ENCODE results near the gene TBRG4. TPM values are rescaled to one million over a fixed set of nuclear protein-coding genes. Genes with fewer than 3 reads are reported as not detected.

The TBRG4 gene
- total RNA-seq, 4 donors from 2014 or later = 45.7 to 60.1 (median 53.7) TPM

DNA sequence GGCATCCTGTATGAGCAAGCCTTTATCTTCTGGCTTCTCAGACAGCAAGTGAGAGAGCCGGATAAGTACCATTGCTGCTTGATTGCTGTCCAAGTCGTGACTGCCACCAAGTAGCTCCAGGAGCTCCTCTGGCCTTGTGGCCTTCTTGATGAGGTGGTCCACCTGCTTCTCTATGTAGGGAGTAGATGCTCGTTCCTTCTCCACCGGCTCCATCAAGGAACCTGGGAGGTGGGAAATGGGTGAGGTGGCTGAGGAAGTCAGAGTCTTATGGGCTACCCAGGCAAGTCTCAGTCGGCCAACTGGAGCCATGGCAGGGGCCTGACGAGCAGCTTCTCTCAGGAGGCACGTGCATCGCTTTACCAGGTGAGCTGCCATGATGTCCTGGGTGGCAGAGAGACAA is 2.6 kb downstream of the TBRG4 start:
- no peak overlapping the region for H3K27ac ChIP-seq (replicated peaks in 1 of 4)
- no peak for TF ChIP-seq POLR2A (IDR thresholded peaks at IDR 0.05; ENCODE audit: low read depth)
- no peak for TF ChIP-seq CTCF (IDR thresholded peaks at IDR 0.05)
- TF ChIP-seq POLR2AphosphoS5 (IDR thresholded peaks at IDR 0.05) = no peak
- TF ChIP-seq EP300 (IDR thresholded peaks at IDR 0.05) = no peak
- H3K4me3 ChIP-seq = no peak overlapping the region
- intact Hi-C loops (cut with DNase I) = no loop called here
- H3K9me3 ChIP-seq = no peaks in the 10 kb centered on the region
- DNase-seq (ENCODE audit: extremely low spot score) = no peak
- no peaks in the 10 kb centered on the region for H3K27me3 ChIP-seq
- 88% methylated on average over 8 of the region's 8 CpGs for WGBS
- peaks cover 52 to 56% (median 53%) of the 10 kb centered on the region in 4 donors for H3K36me3 ChIP-seq
- H3K4me1 ChIP-seq = peaks cover 52 to 64% (median 57%) of the 10 kb centered on the region in 4 donors

- H3K36me3 ChIP-seq = peaks cover 67 to 71% (median 68%) of the 10 kb centered on the region in 4 donors
- no peak overlapping the region for H3K27ac ChIP-seq (replicated peaks in 1 of 4)
- H3K4me1 ChIP-seq = peaks cover 51 to 61% (median 54%) of the 10 kb centered on the region in 4 donors
- no peaks in the 10 kb centered on the region for H3K9me3 ChIP-seq
- no peak overlapping the region for H3K4me3 ChIP-seq
- 86% methylated on average over 3 of the region's 3 CpGs for WGBS
- no peak for TF ChIP-seq EP300 (IDR thresholded peaks at IDR 0.05)
- TF ChIP-seq POLR2AphosphoS5 (IDR thresholded peaks at IDR 0.05) = no peak
- no peak for TF ChIP-seq CTCF (IDR thresholded peaks at IDR 0.05)
- TF ChIP-seq POLR2A (IDR thresholded peaks at IDR 0.05; ENCODE audit: low read depth) = no peak
- intact Hi-C loops (cut with DNase I) = no loop called here
- DNase-seq (ENCODE audit: extremely low spot score) = no peak
- H3K27me3 ChIP-seq = no peaks in the 10 kb centered on the region
Observed at GRCh38 chr7:45107356-45107755, 4.1 kb downstream of the TBRG4 start.

- H3K9me3 ChIP-seq = no peaks in the 10 kb centered on the region
- TF ChIP-seq EP300 (IDR thresholded peaks at IDR 0.05) = no peak
- H3K4me1 ChIP-seq = peaks cover 46 to 56% (median 50%) of the 10 kb centered on the region in 4 donors
- H3K27me3 ChIP-seq = no peaks in the 10 kb centered on the region
- no peak overlapping the region for H3K4me3 ChIP-seq
- intact Hi-C loops (cut with DNase I) = no loop called here
- no peak for DNase-seq (ENCODE audit: extremely low spot score)
- peaks cover 72 to 76% (median 73%) of the 10 kb centered on the region in 4 donors for H3K36me3 ChIP-seq
- no peak overlapping the region for H3K27ac ChIP-seq (replicated peaks in 1 of 4)
- 90% methylated on average over 7 of the region's 8 CpGs for WGBS
Observed at GRCh38 chr7:45106820-45107219, 4.7 kb downstream of the TBRG4 start.

DNA sequence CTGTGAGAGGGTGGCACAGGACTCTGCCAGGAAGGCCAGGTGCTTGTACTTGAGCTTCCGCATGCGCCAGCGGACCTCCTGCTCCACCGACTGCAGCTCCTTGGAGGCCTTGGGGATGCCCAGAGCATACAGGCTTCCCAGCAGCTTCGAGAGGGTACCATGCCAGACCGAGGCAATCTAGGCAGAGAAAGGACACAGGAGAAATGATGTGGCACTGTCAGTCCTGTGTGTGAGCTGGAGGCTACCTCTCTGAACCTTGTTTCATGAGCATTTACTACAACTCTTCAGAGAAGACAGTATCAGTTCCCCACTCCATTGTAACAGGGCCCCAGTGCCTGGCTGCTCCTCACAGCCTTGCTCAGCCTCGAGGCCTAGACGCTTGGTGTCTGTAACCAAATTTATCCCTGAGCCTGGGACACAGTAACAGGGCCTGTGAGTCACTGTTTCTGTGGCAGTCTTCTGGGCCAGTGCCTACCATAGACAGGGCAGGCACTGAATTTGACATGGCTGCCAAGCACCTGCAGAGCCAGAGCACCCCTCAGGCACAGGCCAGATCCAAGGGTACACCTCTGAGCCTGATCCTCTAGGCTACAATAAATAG is 5.8 kb downstream of the TBRG4 start:
- Histone ChIP-seq H3K9me3 (no peaks in the 10 kb centered on the region), H3K4me3 (no peak overlapping the region), H3K27me3 (no peaks in the 10 kb centered on the region), H3K27ac (replicated peaks in 1 of 4) (no peak overlapping the region), H3K4me1 (peaks cover 42 to 52% (median 47%) of the 10 kb centered on the region in 4 donors), H3K36me3 (peaks cover 84 to 88% (median 84%) of the 10 kb centered on the region in 4 donors)
- TF ChIP-seq POLR2AphosphoS5 (IDR thresholded peaks at IDR 0.05) (no peak), CTCF (IDR thresholded peaks at IDR 0.05) (no peak)
- DNase-seq (ENCODE audit: extremely low spot score) = no peak
- intact Hi-C loops (cut with DNase I) = no loop called here
- WGBS = 100% methylated on average over 4 of the region's 8 CpGs

DNA sequence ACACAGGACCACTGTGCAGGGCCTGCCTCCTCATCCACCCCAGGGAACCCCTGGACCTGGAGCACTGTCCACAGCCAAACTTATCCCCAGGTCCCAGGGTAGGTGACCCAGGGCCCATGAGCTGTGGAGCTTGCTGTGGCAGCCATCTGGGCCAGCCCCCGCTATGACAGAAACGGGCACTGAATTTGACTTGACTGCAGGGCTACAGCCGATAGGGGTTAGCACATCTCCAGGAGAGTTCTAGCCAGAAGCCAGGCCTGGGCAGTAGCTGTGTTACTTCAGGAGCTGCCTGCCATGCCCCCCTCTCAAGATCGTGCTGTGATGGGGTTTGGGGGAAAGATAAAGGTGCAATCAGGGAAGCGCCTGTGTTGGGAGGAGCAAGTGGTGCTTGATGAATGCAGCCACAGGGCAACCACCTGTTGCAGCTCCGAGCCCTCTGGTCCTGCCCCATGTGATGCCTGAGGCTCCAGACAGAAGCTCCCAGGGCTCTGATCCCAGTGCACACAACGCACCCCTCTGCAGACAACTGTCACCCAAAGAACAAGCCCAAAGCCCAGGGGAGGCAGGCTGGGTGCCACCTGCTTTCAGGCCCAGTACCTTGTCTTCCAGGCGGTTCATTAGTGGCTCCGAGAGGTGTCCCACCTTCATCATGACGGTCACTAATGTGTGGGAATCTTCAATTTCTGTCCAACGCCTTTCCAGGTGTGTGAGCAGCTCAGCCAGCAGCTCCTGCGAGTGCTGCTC is 6.5 kb downstream of the TBRG4 start:
- 96% methylated on average over 11 of the region's 12 CpGs for WGBS

More for the DNA sequence above, 6.5 kb downstream of the TBRG4 start:
- no peaks in the 10 kb centered on the region for H3K9me3 ChIP-seq
- H3K4me3 ChIP-seq = no peak overlapping the region
- DNase-seq (ENCODE audit: extremely low spot score) = no peak
- TF ChIP-seq CTCF (IDR thresholded peaks at IDR 0.05) (no peak), POLR2AphosphoS5 (IDR thresholded peaks at IDR 0.05) (no peak), EP300 (IDR thresholded peaks at IDR 0.05) (no peak)
- no peaks in the 10 kb centered on the region for H3K27me3 ChIP-seq
- intact Hi-C loops (cut with DNase I) = no loop called here
- H3K4me1 ChIP-seq = peaks cover 35 to 45% (median 40%) of the 10 kb centered on the region in 4 donors
- no peak overlapping the region for H3K27ac ChIP-seq (replicated peaks in 1 of 4)
- H3K36me3 ChIP-seq = peaks cover 90 to 94% (median 91%) of the 10 kb centered on the region in 4 donors

All from esophagus muscularis mucosa (tissue), 4 donors.